GM21390 (cell line): ENCODE results near the gene TXNDC16.
"Not testable (repeated sequence)": the region's sequence is repeated elsewhere in the genome, so short reads cannot be mapped to it uniquely, and the experiment has no call there.

Experiments used
- ATAC-seq: cut with Tn5 transposase; IDR thresholded peaks from one replicate; pipeline ENCODE4 v1.9.1; 2021; ENCODE audit not compliant: unreplicated experiment

TXNDC16 gene, protein sequence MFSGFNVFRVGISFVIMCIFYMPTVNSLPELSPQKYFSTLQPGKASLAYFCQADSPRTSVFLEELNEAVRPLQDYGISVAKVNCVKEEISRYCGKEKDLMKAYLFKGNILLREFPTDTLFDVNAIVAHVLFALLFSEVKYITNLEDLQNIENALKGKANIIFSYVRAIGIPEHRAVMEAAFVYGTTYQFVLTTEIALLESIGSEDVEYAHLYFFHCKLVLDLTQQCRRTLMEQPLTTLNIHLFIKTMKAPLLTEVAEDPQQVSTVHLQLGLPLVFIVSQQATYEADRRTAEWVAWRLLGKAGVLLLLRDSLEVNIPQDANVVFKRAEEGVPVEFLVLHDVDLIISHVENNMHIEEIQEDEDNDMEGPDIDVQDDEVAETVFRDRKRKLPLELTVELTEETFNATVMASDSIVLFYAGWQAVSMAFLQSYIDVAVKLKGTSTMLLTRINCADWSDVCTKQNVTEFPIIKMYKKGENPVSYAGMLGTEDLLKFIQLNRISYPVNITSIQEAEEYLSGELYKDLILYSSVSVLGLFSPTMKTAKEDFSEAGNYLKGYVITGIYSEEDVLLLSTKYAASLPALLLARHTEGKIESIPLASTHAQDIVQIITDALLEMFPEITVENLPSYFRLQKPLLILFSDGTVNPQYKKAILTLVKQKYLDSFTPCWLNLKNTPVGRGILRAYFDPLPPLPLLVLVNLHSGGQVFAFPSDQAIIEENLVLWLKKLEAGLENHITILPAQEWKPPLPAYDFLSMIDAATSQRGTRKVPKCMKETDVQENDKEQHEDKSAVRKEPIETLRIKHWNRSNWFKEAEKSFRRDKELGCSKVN

DNA sequence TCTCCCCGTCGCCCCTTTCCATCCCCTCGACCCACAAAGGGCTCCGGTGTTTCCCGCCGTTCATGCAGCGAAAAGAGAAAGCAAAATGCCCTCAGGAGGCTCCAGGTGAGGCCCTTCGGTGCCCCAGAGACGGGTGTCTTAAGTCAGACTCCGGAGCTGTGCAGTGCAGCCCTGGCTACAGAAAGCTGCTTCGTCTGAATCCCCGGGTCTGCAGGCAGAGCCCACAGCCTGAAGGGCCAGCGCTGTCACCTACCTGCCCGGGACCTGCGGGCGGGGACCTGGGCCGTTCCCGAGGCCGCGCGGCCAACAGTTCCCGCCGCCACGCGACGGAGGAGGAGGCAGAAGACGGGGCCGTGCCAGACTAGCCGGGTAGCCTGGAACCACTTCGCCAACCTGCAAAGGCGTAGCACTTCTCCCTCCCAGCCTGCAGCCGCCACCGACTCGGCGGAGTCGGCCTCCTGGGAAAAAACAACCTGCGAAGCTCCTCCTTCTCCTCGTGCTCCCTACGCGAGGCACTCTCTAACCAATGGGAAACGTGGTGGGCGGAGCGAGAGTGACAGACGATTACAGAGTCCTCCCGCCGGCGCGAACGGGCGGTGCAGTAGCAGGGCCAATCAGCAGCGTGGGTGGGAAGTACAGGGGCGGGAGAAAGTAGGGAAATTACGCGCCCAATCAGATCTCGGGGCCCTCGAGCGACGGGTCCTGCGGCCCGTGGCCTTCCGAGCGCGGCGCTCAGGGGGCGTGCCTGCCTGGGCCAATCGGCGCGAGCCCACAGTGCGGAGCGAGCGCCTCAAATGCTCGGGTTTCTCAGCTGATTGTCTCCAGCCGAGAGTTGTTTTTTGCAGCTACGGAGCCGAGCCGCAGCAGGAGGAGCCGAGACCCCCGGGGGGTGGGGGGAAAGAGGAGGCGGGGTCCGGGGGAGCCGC, at the start of gene TXNDC16, which contains the start of gene GPR137C:
Gene TXNDC16, minus strand, starts transcription at position 443 of the 926 bp plus-strand sequence. CDS start 8,948 bp downstream, outside the sequence.
Gene GPR137C, plus strand, starts transcription at position 774 of the 926 bp plus-strand sequence. CDS start 312 bp downstream, outside the sequence.
- ATAC-seq, result peak; percentile 92

DNA sequence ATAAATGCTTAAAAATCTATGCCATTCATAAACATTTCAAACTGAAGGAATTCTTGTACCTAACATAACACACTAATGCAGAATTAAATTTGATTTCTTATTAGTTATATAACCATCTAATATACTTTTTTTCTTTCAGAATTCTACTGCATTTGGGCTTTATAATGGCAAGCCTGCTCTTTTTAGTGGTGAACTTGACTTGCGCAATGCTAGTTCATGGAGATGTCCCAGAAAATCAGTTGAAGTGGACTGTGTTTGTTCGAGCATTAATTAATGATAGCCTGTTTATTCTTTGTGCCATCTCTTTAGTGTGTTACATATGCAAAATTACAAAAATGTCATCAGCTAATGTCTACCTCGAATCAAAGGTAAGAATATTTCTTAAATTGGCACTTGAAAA, 47.7 kb upstream of the TXNDC16 start:
- ATAC-seq, result no peak

DNA sequence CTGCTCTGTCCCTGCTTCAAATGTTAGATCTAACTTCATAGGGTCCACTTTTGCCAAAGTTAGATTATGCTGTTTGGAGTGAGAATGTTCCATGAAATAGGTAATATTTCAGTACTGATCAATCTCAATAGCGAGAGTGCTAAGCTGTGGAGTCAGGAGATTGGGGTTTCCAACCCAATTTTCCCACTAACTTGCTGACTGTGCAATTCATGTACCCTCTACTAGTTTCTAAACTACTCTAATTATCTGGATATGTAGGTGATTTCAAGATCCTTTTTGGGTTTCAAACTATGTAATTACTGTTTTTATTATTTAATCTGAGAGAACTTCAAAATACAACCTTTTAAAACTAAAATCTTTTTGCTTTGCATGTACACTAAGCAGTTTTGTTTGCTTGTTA, 46.3 kb upstream of the TXNDC16 start:
- no peak for ATAC-seq

DNA sequence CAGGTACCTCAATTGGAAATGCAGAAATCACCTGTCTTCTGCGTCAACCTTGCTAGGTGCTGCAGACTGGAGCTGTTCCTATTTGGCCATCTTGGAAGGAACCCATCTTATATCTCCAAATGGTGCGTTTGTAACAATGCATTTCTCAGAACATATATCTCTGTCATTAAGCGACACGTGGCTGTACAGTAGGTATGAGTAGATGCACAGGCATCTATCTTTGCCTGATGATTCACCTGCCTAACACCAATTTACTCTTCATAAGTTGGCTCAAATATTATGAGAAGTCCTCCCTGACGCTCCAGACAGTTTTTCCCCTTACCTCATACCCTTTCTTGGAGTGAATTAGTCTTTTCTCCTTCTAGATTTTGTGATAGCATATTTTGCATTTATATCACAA, 44.6 kb upstream of the TXNDC16 start:
- no peak for ATAC-seq

DNA sequence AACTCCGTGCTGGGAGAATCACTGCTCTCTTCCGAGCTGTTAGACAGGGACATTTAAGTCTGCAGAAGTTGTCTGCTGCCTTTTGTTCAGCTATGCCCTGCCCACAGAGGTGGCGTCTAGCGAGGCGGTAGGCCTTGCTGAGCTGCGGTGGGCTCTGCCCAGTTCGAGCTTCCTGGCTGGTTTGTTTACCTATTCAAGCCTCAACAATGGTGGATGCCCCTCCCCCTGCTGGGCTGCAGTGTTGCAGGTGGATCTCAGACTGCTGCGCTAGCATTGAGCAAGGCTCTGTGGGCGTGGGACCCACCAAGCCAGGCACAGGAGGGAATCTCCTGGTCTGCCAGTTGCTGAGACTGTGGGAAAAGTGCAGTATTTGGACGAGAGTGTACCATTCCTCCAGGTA, 44.0 kb upstream of the TXNDC16 start:
- ATAC-seq, result no peak

DNA sequence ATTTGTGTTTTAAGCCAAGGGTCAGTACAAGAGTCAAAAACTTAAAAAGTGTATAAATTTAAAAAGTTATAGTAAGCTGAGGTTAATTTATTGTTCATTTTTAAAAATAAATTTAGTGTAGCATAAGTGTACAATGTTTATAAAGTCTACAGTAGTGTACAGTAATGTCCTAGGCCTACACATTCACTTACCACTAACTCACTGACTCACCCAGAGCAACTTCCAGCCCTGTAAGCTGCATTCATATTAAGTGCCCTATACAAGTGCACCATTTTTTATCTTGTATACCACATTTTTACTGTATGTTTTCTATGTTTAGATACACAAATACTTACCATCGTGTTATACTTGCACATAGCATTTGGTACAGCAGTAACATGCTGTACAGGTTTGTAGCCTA, 38.0 kb upstream of the TXNDC16 start:
- ATAC-seq, result no peak

DNA sequence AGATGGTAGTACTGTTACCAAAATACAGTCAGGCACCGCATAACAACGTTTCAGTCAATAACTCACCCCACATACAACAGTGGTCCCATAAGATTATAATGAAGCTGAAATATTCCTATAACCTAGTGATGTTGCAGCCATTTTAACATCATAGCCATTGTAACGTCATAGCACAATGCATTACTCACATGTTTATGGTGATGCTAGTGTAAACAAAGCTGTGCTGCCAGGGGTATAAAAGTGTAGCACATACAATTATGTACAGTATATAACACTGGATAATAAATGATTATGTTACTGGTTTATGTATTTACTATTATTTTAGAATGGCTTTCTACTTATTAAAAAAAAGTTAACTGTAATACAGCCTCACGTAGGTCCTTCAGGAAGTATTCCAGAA, 37.3 kb upstream of the TXNDC16 start:
- no peak for ATAC-seq

DNA sequence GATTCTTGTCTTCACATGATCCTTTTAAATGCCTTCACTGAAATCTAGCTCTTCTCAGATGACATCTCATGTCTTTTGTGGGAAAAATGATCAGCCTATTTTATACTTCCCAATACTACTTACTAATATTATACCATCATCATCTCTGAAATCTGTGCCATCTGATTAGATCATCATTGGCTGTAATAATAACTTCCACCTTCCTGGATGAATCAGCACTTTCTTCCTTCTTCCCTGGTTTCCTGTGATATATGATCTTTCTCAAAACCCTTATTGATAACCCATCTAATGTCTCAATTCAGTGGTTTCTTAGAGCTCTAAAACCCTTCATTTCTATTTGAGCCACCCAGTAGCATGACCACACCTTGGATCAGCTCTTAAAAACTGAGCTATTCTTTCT, 31.2 kb upstream of the TXNDC16 start:
- no peak for ATAC-seq

DNA sequence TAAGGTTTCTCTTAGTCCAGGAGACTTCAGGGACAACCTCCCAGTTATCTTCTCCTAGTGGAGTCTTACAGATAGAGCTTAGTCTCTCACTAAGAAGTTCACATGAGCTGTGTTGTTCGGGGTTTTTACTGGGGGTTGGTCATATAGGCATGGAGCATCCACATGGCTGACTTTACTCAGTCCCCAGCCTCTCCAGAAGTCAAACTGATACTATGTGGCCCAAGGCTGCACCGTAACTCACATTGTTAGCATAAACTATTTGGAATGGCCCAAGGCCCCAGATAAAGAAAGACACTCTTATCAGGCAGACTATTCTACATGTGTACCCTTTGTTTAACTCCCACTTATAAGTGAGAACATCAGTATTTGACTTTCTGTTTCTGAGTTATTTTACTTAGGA, 23.6 kb upstream of the TXNDC16 start:
- no peak for ATAC-seq

DNA sequence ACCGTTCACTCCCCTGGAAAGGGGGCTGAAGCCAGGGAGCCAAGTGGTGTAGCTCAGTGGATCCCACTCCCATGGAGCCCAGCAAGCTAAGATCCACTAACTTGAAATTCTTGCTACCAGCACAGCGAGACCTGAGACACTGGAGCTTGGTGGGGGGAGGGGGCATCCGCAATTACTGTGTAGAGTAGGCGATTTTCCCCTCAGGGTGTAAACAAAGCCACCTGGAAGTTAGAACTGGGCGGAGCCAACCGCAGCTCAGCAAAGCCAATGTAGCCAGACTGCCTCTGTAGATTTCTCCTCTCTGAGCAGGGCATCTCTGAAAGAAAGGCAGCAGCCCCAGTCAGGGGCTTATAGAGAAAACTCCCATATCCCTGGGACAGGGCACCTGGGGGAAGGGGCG, 16.1 kb upstream of the TXNDC16 start:
- not testable (repeated sequence) for ATAC-seq

DNA sequence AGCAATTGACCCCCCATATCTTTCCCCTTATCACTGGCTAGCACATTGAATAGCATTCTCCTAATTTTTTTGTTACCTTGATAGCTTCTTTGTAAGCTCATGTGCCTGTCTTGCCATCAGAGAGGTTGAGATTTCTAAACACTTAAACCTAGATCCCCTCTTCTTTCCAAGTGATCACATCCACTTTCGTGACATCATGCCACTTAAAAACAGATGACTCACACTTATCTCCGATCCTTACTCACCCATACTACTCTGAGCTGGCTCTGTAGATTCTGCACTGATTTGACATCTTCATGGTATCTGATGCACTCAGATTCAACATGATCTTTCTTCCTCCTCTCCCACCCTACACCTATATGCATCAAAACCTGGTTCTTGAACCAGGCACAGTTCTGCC, 10.8 kb upstream of the TXNDC16 start:
- no peak for ATAC-seq

DNA sequence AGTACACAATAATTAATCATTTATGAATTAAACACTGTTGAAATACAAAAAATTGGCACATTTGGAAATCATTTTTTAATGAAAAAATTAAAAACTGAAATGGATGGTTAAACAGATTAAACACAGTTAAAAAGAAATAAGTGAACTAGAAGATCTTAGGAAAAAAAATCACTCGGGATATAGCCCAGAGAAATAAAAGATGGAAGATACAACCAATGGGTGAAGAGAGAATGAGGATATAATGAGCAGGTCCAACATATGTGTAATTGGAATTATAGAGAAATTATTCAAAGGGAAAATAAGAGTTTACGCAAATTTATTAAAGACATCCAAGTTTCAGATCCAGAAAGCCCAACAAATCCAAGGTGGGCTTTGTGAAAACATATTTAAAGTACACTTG, 6.4 kb upstream of the TXNDC16 start:
- ATAC-seq, result no peak

DNA sequence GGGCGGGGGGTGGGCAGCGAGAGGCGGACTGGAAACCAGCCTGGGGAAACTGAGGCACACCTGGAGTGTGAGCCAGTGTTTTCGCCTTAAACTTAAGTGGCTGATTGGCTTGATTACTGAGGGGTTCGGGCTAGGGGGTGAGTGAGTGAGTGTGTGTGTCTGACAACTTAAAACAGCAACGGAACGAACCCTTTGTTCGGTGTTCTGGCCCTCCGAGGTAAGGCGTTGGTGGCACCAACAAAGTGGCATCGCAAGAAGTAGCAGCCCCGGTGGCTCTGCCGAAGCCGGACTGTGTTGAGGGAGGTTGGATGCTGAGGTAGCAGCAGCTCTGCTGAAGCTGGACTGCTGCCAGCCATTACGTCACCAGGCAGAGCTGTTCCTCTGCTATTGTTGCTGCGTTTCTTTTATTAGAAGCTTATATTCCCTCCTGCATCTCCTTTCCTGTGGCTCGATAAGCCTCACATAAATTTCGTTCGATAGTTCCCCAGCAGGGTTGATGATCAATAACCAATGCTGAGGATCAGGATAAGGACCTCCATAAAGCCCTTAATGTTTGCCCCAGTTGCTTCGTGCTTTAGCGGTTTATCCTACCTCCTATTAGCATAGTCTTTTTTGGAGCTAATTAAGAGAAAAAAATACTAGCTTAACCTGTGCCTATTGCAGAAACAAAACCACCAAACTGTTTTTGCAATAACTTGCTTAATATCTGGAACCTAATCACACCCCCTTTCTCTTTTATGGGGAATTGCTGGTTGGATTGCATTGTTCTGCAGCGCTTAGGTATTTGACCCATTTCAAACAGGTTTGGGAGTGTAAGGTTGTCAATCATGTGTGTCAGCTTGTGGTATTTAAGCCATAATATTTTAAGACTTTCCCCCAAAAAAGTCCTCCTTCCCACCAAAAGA, 1.6 kb upstream of the TXNDC16 start:
- no peak for ATAC-seq

DNA sequence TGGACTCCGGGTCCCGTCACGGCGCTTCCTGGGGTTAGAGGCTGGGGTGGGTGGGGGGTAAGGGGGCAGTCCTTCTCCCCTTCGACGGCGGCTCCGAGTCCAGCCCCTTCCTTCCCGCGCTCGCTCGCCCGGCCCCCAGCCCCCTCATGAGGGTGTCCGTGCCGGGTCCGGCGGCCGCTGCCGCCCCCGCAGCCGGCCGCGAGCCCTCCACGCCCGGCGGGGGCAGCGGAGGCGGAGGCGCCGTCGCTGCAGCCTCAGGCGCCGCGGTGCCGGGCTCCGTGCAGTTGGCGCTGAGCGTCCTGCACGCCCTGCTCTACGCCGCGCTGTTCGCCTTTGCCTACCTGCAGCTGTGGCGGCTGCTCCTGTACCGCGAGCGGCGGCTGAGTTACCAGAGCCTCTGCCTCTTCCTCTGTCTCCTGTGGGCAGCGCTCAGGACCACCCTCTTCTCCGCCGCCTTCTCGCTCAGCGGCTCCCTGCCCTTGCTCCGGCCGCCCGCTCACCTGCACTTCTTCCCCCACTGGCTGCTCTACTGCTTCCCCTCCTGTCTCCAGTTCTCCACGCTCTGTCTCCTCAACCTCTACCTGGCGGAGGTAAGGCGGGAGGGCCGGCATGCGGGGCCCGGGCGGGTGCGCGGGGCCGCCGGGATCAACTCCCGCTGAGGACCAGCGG, 831 bp upstream of the TXNDC16 start:
- peak; percentile 18 for ATAC-seq

DNA sequence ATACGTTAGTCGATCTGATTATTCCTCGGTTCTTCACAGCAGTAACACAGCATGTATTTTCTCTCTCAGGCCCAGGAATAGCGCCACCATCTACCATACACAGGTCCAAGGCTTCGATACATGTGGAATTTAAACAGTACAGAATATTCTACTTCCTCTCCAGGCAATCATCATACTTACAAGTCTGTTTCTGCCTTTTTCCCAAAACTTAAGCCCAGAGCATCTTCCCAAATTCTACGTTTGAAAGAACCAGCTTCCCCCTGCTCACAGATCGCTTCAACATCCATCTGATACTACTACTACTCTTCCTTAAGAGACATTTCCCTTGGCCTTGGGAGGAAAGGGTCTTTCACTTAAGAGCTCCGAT, 626 bp downstream of the TXNDC16 start:
- no peak for ATAC-seq

DNA sequence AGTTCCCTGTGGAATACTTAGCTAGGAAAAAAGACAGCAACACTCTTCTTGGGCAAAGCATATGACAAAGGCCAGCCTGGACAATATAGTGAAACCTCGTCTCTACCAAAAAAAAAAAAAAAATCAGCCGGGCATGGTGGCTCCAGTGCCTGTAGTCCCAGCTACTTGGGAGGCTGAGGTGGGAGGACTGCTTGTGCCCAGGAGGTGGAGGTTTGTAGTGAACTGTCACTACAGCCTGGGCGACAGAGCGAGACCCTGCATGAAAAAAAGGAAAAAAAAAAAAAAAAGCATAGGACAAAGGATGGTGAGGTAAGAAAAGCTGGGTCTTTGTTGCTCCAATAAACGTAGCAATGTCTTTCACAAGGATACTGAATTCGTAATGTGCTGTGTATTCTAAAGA, 1.1 kb downstream of the TXNDC16 start:
- ATAC-seq, result no peak

DNA sequence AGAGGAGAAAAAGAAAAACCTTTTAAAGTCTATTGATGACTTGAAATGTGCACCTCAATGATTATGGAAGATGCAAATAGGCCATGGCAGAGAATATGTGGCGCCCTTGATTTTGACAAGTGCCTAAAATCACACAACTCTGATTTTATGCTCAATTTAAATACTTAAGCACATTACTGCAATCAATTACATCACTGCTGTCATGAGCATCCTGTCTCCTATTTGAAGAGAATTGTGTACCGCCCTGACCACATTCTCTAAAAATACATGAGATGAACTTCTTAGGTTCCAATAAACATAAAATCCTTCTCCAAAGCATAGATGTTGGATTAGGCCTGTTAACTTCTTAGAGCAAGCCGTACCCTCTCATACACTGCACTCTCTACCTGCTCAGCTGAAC, 1.6 kb downstream of the TXNDC16 start:
- no peak for ATAC-seq

DNA sequence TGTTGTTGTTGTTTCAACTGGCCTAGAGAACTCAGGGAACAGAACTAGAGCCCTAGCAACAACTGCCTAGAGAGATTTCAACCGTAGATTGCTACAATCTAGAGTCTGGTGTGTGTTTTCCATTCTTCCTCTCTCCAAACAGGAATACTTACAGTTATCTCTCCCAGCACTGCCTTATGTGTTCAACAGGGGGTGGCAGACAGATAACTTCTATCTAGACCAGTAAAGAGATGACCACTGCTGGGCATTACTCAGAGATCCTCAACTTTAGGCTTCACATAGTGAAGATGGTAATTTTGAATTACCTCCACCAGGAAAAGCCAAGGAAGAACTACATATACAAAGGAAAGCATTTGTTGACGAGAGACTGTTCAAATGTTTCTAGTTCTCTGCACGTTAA, 4.8 kb downstream of the TXNDC16 start:
- ATAC-seq, result no peak

DNA sequence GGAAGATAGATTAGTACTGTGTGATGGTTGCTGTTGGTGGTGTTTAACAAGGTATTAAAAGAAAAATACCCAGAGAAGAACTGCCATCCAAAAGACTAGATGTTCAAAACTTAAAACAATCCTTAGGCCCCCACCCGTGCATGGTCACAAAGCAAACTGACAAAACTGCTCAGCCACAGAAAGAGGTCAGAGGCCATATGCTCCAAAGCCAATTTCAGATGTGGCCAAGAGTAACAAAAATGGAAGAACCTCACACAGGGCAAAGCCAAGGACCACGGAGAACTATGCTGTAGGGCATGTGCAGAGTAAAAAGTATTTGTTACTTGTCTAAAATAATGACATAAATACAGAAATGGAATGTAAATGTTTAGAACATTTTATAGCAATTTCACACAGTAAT, 5.3 kb downstream of the TXNDC16 start:
- no peak for ATAC-seq

DNA sequence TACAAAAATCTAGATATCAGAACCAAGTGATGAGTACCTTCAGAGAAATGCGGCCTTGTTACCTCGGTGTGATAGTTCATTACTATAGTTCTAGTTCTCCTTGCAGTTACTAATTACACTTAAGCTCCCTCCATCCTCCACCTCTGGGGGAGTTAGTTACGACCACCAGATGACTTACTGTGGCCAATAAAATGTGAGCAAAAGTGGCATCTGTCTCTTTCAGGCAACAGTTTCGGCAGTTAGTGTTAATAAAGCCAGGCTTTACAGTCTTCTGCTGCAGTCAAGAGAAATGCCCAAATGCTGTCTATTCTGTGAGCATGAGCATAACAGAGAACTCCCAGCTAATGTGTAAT, 6.0 kb downstream of the TXNDC16 start:
- ATAC-seq, result no peak
